B cell (primary cell): ENCODE measurements around the gene CYFIP2. TPM values are rescaled to one million over a fixed set of nuclear protein-coding genes. Genes with fewer than 3 reads are reported as not detected.

ENCODE experiments used
- ATAC-seq: fragments of 200-7000 bp; cut with Tn5 transposase; one replicate; pipeline ENCODE4 v1.10.0; 2021; ENCODE audit warnings: low read depth, mild to moderate bottlenecking, moderate number of reproducible peaks, moderate library complexity
- CTCF ChIA-PET: fragments of 350-600 bp; sonication (Branson Sonifier 250); formaldehyde crosslinking; loops from one replicate; lab custom pipeline; 2021; ENCODE audit warnings: antibody characterized with exemption, inconsistent platforms; lab: Charles Lee
- POLR2A ChIA-PET: fragments of 350-600 bp; sonication (Branson Sonifier 250); formaldehyde crosslinking; loops from one replicate; lab custom pipeline; 2021; ENCODE audit warnings: antibody characterized with exemption; lab: Charles Lee
- DNase-seq: peaks from one replicate; pipeline ENCODE4 v3.0.0; 2013
- H2AFZ ChIP-seq: 2 replicates; pipeline ENCODE4 v1.6.1; 2012; ENCODE audit warnings: mild to moderate bottlenecking, low read depth, low read length; ENCODE audit not compliant: insufficient read depth, poor library complexity, severe bottlenecking
- H3K27ac ChIP-seq, 2 donors: 1 replicate in 1 of 2; 2 replicates in 1 of 2; pipeline ENCODE4 v1.5.1; 2012 to 2013; ENCODE audit warnings: low read length in 2 of 2, mild to moderate bottlenecking in 2 of 2, moderate library complexity in 1 of 2
- H3K27me3 ChIP-seq, 4 experiments: fragments of 200-600 bp in 1 of 4; sonication (generic) in 1 of 4; replicated peaks in 1 of 4; 1 replicate in 2 of 4; 2 replicates in 2 of 4; pipeline versions ENCODE4 v1.6.1 to v1.7.0; 2013 to 2016; ENCODE audit warnings: low read length in 3 of 4, mild to moderate bottlenecking in 2 of 4, mixed read lengths in 1 of 4, moderate library complexity in 1 of 4; ENCODE audit not compliant: insufficient read depth in 4 of 4, control insufficient read depth in 3 of 4; ENCODE audit errors: control extremely low read depth in 1 of 4
- H3K36me3 ChIP-seq, 2 experiments: replicated peaks in 1 of 2; 1 replicate in 1 of 2; 2 replicates in 1 of 2; pipeline versions ENCODE4 v1.6.1 to v1.7.1; 2013; ENCODE audit warnings: low read length in 1 of 2; ENCODE audit not compliant: insufficient read depth in 2 of 2, control insufficient read depth in 1 of 2; ENCODE audit errors: control extremely low read depth in 1 of 2, extremely low read depth in 1 of 2
- H3K4me1 ChIP-seq, 2 donors: fragments of 200-600 bp in 1 of 2; sonication (generic) in 1 of 2; 1 replicate in 1 of 2; 2 replicates in 1 of 2; pipeline versions ENCODE4 v1.5.1 to v1.6.1; 2013 to 2017; ENCODE audit warnings: low read length in 2 of 2; ENCODE audit not compliant: control insufficient read depth in 2 of 2, insufficient read depth in 2 of 2
- H3K4me2 ChIP-seq: replicated peaks from 2 replicates; pipeline ENCODE3; 2012; ENCODE audit warnings: mild to moderate bottlenecking, low read depth, low read length; ENCODE audit not compliant: poor library complexity, severe bottlenecking
- H3K4me3 ChIP-seq, 5 experiments: fragments of 200-600 bp in 1 of 5; sonication (generic) in 1 of 5; 1 replicate in 3 of 5; 2 replicates in 2 of 5; pipeline versions ENCODE4 v1.5.1 to v1.7.0; 2011 to 2016; ENCODE audit warnings: low read length in 4 of 5, mild to moderate bottlenecking in 4 of 5, low read depth in 2 of 5, control low read depth in 1 of 5, moderate library complexity in 1 of 5; ENCODE audit not compliant: insufficient read depth in 1 of 5; ENCODE audit errors: control extremely low read depth in 1 of 5, extremely low read depth in 1 of 5
- H3K79me2 ChIP-seq: fragments of 200-600 bp; sonication (generic); one replicate; pipeline ENCODE4 v1.6.0; 2016; ENCODE audit warnings: low read length; ENCODE audit not compliant: control insufficient read depth, insufficient read depth
- H3K9ac ChIP-seq: fragments of 200-600 bp; sonication (generic); 2 replicates; pipeline ENCODE4 v1.6.1; 2017; ENCODE audit warnings: mild to moderate bottlenecking, low read length, moderate library complexity
- H3K9me3 ChIP-seq, 3 donors: one replicate each; pipeline versions ENCODE4 v1.6.1 to v1.7.1; 2013; ENCODE audit warnings: low read length in 2 of 3; ENCODE audit not compliant: control insufficient read depth in 2 of 3, insufficient read depth in 1 of 3; ENCODE audit errors: control extremely low read depth in 1 of 3
- H4K20me1 ChIP-seq: 2 replicates; pipeline ENCODE4 v1.6.0; 2012; ENCODE audit warnings: mild to moderate bottlenecking, low read length; ENCODE audit not compliant: insufficient read depth, control insufficient read depth, poor library complexity, severe bottlenecking
- H3K27ac Mint-ChIP-seq: one replicate; pipeline ENCODE4 v1.8.0; 2021; ENCODE audit warnings: mixed read lengths
- H3K27me3 Mint-ChIP-seq: one replicate; pipeline ENCODE4 v1.8.0; 2021; ENCODE audit warnings: mixed read lengths
- H3K4me1 Mint-ChIP-seq: one replicate; pipeline ENCODE4 v1.8.0; 2021; ENCODE audit warnings: mixed read lengths
- H3K4me3 Mint-ChIP-seq: one replicate; pipeline ENCODE4 v1.8.0; 2021; ENCODE audit warnings: mixed read lengths
- H3K9me3 Mint-ChIP-seq: one replicate; pipeline ENCODE4 v1.8.0; 2022; ENCODE audit warnings: mixed read lengths; ENCODE audit not compliant: insufficient read depth
- EZH2 ChIP-seq: IDR thresholded peaks from 2 replicates; pipeline ENCODE4 v1.6.1; 2012; ENCODE audit warnings: borderline replicate concordance, low read depth, mild to moderate bottlenecking, moderate library complexity, low read length; ENCODE audit not compliant: insufficient read depth, poor library complexity, severe bottlenecking
- WGBS: methylation state at CpG from one replicate; pipeline ENCODE4 v1.1.5; 2013; ENCODE audit warnings: missing lambda C conversion rate; ENCODE audit not compliant: insufficient coverage; 5-methylcytosine and 5-hydroxymethylcytosine counted together
- intact Hi-C: fragments of 100-400 bp; cut with micrococcal nuclease; formaldehyde crosslinking; loops from one replicate; pipeline ENCODE4 v1.10.0; 2022
- polyA plus RNA-seq: library from polyadenylated mRNA; depleted of rRNA; stranded (reverse); fragments of >200 nt; gene quantifications from 2 replicates; pipeline ENCODE4 v1.2.3, GENCODE V29; 2012
- total RNA-seq, 2 donors: library from RNA; stranded (reverse); fragments of 120-200 nt in 1 of 2; gene quantifications; 1 replicate in 1 of 2; 2 replicates in 1 of 2; pipeline versions ENCODE4 v1.2.3 to v1.2.4, GENCODE V29; 2013 to 2022
- TF ChIP-seq, protein P1 (sequence below): fragments of 200-600 bp; IDR thresholded peaks from one replicate; pipeline ENCODE4 v1.8.0; 2022; ENCODE audit warnings: antibody characterized with exemption, mild to moderate bottlenecking

The CYFIP2 gene
- total and polyA plus RNA-seq, 2 donors (not counting 1 experiment from before 2014, with no cell fraction given): 231 to 663 TPM

DNA sequence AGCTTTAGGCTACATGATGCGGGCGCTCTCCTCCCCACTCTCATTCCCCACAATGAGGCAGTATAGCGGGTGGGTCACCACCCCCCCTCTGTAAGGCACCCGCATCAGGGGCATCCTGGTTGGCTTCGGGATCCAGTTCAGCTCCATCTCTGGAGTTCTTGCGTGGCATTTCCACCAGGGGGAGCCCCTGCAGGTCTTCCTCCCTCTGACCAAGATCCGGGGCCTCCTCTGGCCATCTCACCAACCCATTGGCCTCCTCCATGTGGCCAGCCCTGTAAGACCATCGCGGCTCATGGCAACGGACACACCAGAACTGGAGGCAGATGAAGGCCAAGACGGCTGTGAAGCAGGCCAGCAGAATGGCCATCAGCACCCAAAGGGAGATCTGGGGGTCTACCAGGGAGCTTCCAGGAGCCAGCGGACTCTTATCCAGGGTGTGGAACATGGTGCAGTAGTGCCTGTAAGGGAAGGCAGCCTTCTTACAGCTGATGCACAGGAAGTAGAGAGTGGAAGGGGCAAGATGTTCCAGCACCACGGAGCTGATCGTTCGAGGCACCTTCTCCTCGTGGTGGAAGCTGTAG lies 77.0 kb downstream of the CYFIP2 start:
- Histone ChIP-seq H3K36me3 (peaks cover 32 to 99% of the 10 kb centered on the region in 2 experiments), H3K27ac (no peak overlapping the region), H2AFZ (no peak overlapping the region)

More for the DNA sequence above, 77.0 kb downstream of the CYFIP2 start:
- Histone ChIP-seq H3K27me3 (no peaks in the 10 kb centered on the region), H3K9me3 (no peaks in the 10 kb centered on the region), H3K9ac (no peak overlapping the region), H3K79me2 (peaks cover 3% of the 10 kb centered on the region), H3K4me1 (no peaks in the 10 kb centered on the region), H3K4me3 (no peak overlapping the region), H4K20me1 (peaks cover 23% of the 10 kb centered on the region), H3K4me2 (no peak overlapping the region)
- TF ChIP-seq, protein P1, sequence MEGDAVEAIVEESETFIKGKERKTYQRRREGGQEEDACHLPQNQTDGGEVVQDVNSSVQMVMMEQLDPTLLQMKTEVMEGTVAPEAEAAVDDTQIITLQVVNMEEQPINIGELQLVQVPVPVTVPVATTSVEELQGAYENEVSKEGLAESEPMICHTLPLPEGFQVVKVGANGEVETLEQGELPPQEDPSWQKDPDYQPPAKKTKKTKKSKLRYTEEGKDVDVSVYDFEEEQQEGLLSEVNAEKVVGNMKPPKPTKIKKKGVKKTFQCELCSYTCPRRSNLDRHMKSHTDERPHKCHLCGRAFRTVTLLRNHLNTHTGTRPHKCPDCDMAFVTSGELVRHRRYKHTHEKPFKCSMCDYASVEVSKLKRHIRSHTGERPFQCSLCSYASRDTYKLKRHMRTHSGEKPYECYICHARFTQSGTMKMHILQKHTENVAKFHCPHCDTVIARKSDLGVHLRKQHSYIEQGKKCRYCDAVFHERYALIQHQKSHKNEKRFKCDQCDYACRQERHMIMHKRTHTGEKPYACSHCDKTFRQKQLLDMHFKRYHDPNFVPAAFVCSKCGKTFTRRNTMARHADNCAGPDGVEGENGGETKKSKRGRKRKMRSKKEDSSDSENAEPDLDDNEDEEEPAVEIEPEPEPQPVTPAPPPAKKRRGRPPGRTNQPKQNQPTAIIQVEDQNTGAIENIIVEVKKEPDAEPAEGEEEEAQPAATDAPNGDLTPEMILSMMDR: peak; percentile 70
- no peak for TF ChIP-seq EZH2
- Mint-ChIP-seq H3K9me3 (no peaks in the 10 kb centered on the region), H3K27me3 (no peaks in the 10 kb centered on the region), H3K27ac (no peak overlapping the region), H3K4me1 (no peaks in the 10 kb centered on the region), H3K4me3 (no peak overlapping the region)
- 92% methylated on average over 16 of the region's 16 CpGs for WGBS
- intact Hi-C loops: loop anchor here (1.0 to 5.0 kb wide), 3 partner anchors 134 to 400 kb away; partner anchors contain the start of gene LSM11
- CTCF ChIA-PET: interaction anchor here (0.6 to 6.1 kb wide), 20 partner anchors 10 to 400 kb away, joined by 3 to 46 read pairs (median 5); partner anchors contain the start of gene LSM11
- peak; percentile 52 for DNase-seq
- peak; percentile 49 for ATAC-seq
- POLR2A ChIA-PET: interaction anchor here (0.6 kb wide), 1 partner anchor 24 kb away, joined by 4 read pairs; no protein-coding TSS in a partner anchor
